Stimulated activated CD4-positive, alpha-beta T cell treated with anti-CD3 and anti-CD28 coated beads, TNF-alpha, amount 100 ng/mL, for 48 hours (primary cell): ENCODE measurements around the gene CTXN3.

ENCODE experiments used
- DNase-seq, 3 donors: peaks; one replicate each; pipeline ENCODE4 v3.0.0-alpha.2; 2020; ENCODE audit warnings: low read depth in 3 of 3

CTXN3 gene

GRCh38 chr5:127649018-127649439 lies at the start of gene CTXN3:
Gene CTXN3 (plus strand): TSS chr5:127649082. CDS start chr5:127657522, 8,440 bp downstream.
- no peak for DNase-seq

GRCh38 chr5:127599320-127599719 lies 49.6 kb upstream of the CTXN3 start:
- no peak for DNase-seq

GRCh38 chr5:127599847-127600246 lies 49.0 kb upstream of the CTXN3 start:
- DNase-seq = no peak

- DNase-seq = no peak
Measured at GRCh38 chr5:127601111-127601510, 47.8 kb upstream of the CTXN3 start.

GRCh38 chr5:127601601-127602000 lies 47.3 kb upstream of the CTXN3 start:
- DNase-seq = no peak

- DNase-seq = no peak
Measured at GRCh38 chr5:127602481-127602880, 46.4 kb upstream of the CTXN3 start.

- no peak for DNase-seq
Measured at GRCh38 chr5:127602896-127603844, 45.7 kb upstream of the CTXN3 start.

- DNase-seq = no peak
Measured at GRCh38 chr5:127608077-127608660, 40.7 kb upstream of the CTXN3 start.

- DNase-seq = no peak
Measured at GRCh38 chr5:127609011-127609410, 39.9 kb upstream of the CTXN3 start.

GRCh38 chr5:127609957-127610356 lies 38.9 kb upstream of the CTXN3 start:
- no peak for DNase-seq

- DNase-seq = no peak
Measured at GRCh38 chr5:127612441-127613141, 36.3 kb upstream of the CTXN3 start.

- DNase-seq = no peak
Measured at GRCh38 chr5:127615916-127616315, 33.0 kb upstream of the CTXN3 start.

- DNase-seq = no peak
Measured at GRCh38 chr5:127619908-127620479, 28.9 kb upstream of the CTXN3 start.

GRCh38 chr5:127621601-127622325 lies 27.1 kb upstream of the CTXN3 start:
- no peak for DNase-seq

- DNase-seq = no peak
Measured at GRCh38 chr5:127634007-127634406, 14.9 kb upstream of the CTXN3 start.

GRCh38 chr5:127639828-127640227 lies 9.1 kb upstream of the CTXN3 start:
- DNase-seq = no peak

GRCh38 chr5:127642949-127643348 lies 5.9 kb upstream of the CTXN3 start:
- DNase-seq = no peak

- no peak for DNase-seq
Measured at GRCh38 chr5:127643607-127644006, 5.3 kb upstream of the CTXN3 start.

GRCh38 chr5:127645300-127645726 lies 3.6 kb upstream of the CTXN3 start:
- DNase-seq = no peak

- no peak for DNase-seq
Measured at GRCh38 chr5:127647361-127647958, 1.4 kb upstream of the CTXN3 start.

GRCh38 chr5:127650022-127650421 lies 1.1 kb downstream of the CTXN3 start:
- no peak for DNase-seq
